SU-DHL-6 (cell line): ENCODE measurements around the gene ATP4B.

Source experiments
- H2AFZ ChIP-seq: fragments of 200-600 bp; sonication (generic); 2 replicates; pipeline ENCODE4 v1.6.1; 2014; ENCODE audit warnings: low read depth, mild to moderate bottlenecking, moderate library complexity, mixed read lengths, antibody characterized with exemption, low read length; ENCODE audit not compliant: severe bottlenecking
- H3F3A ChIP-seq: fragments of 200-600 bp; shearing (Covaris generic); 2 replicates; pipeline ENCODE4 v1.6.0; 2016; ENCODE audit warnings: antibody characterized with exemption, mild to moderate bottlenecking; ENCODE audit not compliant: insufficient read depth
- H3K27ac ChIP-seq: fragments of 200-600 bp; sonication (generic); 2 replicates; pipeline ENCODE4 v1.5.1; 2016; ENCODE audit warnings: low read depth, mild to moderate bottlenecking, low read length, moderate library complexity, mixed read lengths
- H3K27me3 ChIP-seq: fragments of 200-600 bp; sonication (generic), shearing (Covaris generic); 2 replicates; pipeline ENCODE4 v1.6.0; 2014; ENCODE audit warnings: mild to moderate bottlenecking, low read length
- H3K36me3 ChIP-seq: fragments of 200-600 bp; sonication (generic); 2 replicates; pipeline ENCODE4 v1.6.1; 2014; ENCODE audit warnings: mild to moderate bottlenecking, low read length, mixed read lengths
- H3K4me2 ChIP-seq: fragments of 300-600, 200-600 bp; shearing (Covaris generic), sonication (generic); 2 replicates; pipeline ENCODE4 v1.6.0; 2014; ENCODE audit warnings: low read length, low read depth, mild to moderate bottlenecking; ENCODE audit not compliant: poor library complexity, severe bottlenecking
- H3K4me3 ChIP-seq: fragments of 200-600 bp; sonication (generic); 2 replicates; pipeline ENCODE4 v1.5.1; 2014; ENCODE audit warnings: antibody characterized with exemption, low read length, mild to moderate bottlenecking, mixed read lengths; ENCODE audit not compliant: insufficient read depth, poor library complexity, severe bottlenecking
- H3K79me2 ChIP-seq: fragments of 200-600 bp; sonication (generic); 2 replicates; pipeline ENCODE4 v1.6.1; 2014; ENCODE audit warnings: mild to moderate bottlenecking, low read length, moderate library complexity; ENCODE audit not compliant: insufficient read depth
- H3K9ac ChIP-seq: fragments of 200-600 bp; sonication (generic); 2 replicates; pipeline ENCODE4 v1.7.0; 2014; ENCODE audit warnings: mild to moderate bottlenecking, low read length
- H3K9me2 ChIP-seq: fragments of 200-600 bp; sonication (generic); replicated peaks from 2 replicates; pipeline ENCODE4 v1.6.1; 2014; ENCODE audit warnings: low read length; ENCODE audit not compliant: insufficient read depth
- H3K9me3 ChIP-seq: fragments of 200-600 bp; sonication (generic); 2 replicates; pipeline ENCODE4 v1.6.1; 2014; ENCODE audit warnings: low read length, mixed read lengths; ENCODE audit not compliant: insufficient read depth
- H4K20me1 ChIP-seq: fragments of 200-600 bp; sonication (generic); 2 replicates; pipeline ENCODE4 v1.6.1; 2014; ENCODE audit warnings: low read depth, mild to moderate bottlenecking, antibody characterized with exemption, low read length, moderate library complexity, mixed read lengths
- CTCF ChIP-seq: fragments of 200-600 bp; sonication (generic); IDR thresholded peaks from one replicate; pipeline ENCODE4 v1.5.1; 2017; ENCODE audit warnings: antibody characterized with exemption, mild to moderate bottlenecking, low read length, moderate library complexity; ENCODE audit not compliant: insufficient read depth, poor library complexity, severe bottlenecking
- EZH2phosphoT487 ChIP-seq: fragments of 200-600 bp; sonication (generic), shearing (Covaris generic); conservative IDR thresholded peaks from 2 replicates; pipeline ENCODE4 v1.6.1; 2018; ENCODE audit warnings: mild to moderate bottlenecking, antibody characterized with exemption, low read length, moderate library complexity, mixed read lengths

ATP4B gene

GRCh38 chr13:113605461-113605860 lies 52.5 kb downstream of the ATP4B start:
- peaks cover 2% of the 10 kb centered on the region; the same call in 1 of the 2 replicates for H3K36me3 ChIP-seq

GRCh38 chr13:113604186-113604585 lies 53.8 kb downstream of the ATP4B start:
- no peaks in the 10 kb centered on the region for H3F3A ChIP-seq
- no peak overlapping the region for H3K4me3 ChIP-seq
- no peak overlapping the region for H3K9ac ChIP-seq
- H3K27me3 ChIP-seq: no peaks in the 10 kb centered on the region
- H3K27ac ChIP-seq: no peak overlapping the region
- peaks cover 100% of the 10 kb centered on the region for H3K79me2 ChIP-seq
- H4K20me1 ChIP-seq: peaks cover 15% of the 10 kb centered on the region
- TF ChIP-seq CTCF (no peak), EZH2phosphoT487 (no peak)
- H3K9me3 ChIP-seq: no peaks in the 10 kb centered on the region
- H2AFZ ChIP-seq: no peak overlapping the region
- H3K9me2 ChIP-seq: no peaks in the 10 kb centered on the region
- no peak overlapping the region for H3K4me2 ChIP-seq
- peaks cover 1% of the 10 kb centered on the region; the same call in 1 of the 2 replicates for H3K36me3 ChIP-seq

More at GRCh38 chr13:113605461-113605860, 52.5 kb downstream of the ATP4B start:
- no peak overlapping the region for H3K4me2 ChIP-seq
- H3K79me2 ChIP-seq: peaks cover 100% of the 10 kb centered on the region
- no peaks in the 10 kb centered on the region for H3K9me3 ChIP-seq
- no peaks in the 10 kb centered on the region for H3K27me3 ChIP-seq
- peaks cover 10% of the 10 kb centered on the region for H4K20me1 ChIP-seq
- no peaks in the 10 kb centered on the region for H3K9me2 ChIP-seq
- no peak overlapping the region for H3K27ac ChIP-seq
- TF ChIP-seq CTCF: no peak
- no peak for TF ChIP-seq EZH2phosphoT487
- H2AFZ ChIP-seq: no peak overlapping the region
- H3K9ac ChIP-seq: no peak overlapping the region
- H3K4me3 ChIP-seq: no peak overlapping the region
- no peaks in the 10 kb centered on the region for H3F3A ChIP-seq

GRCh38 chr13:113603116-113603710 lies 54.8 kb downstream of the ATP4B start:
- H4K20me1 ChIP-seq: peaks cover 24% of the 10 kb centered on the region
- H3K36me3 ChIP-seq: peaks cover 5% of the 10 kb centered on the region; the same call in 1 of the 2 replicates
- no peak overlapping the region for H2AFZ ChIP-seq
- no peak overlapping the region for H3K9ac ChIP-seq
- TF ChIP-seq EZH2phosphoT487 (no peak), CTCF (no peak)
- no peak overlapping the region for H3K4me2 ChIP-seq
- H3K9me2 ChIP-seq: no peaks in the 10 kb centered on the region
- no peak overlapping the region for H3K27ac ChIP-seq
- no peak overlapping the region for H3K4me3 ChIP-seq
- peaks cover 100% of the 10 kb centered on the region for H3K79me2 ChIP-seq
- no peaks in the 10 kb centered on the region for H3K9me3 ChIP-seq
- H3K27me3 ChIP-seq: no peaks in the 10 kb centered on the region
- H3F3A ChIP-seq: no peaks in the 10 kb centered on the region
